ENCODE data around the gene FRA10AC1.

The FRA10AC1 gene, protein sequence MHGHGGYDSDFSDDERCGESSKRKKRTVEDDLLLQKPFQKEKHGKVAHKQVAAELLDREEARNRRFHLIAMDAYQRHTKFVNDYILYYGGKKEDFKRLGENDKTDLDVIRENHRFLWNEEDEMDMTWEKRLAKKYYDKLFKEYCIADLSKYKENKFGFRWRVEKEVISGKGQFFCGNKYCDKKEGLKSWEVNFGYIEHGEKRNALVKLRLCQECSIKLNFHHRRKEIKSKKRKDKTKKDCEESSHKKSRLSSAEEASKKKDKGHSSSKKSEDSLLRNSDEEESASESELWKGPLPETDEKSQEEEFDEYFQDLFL

DNA sequence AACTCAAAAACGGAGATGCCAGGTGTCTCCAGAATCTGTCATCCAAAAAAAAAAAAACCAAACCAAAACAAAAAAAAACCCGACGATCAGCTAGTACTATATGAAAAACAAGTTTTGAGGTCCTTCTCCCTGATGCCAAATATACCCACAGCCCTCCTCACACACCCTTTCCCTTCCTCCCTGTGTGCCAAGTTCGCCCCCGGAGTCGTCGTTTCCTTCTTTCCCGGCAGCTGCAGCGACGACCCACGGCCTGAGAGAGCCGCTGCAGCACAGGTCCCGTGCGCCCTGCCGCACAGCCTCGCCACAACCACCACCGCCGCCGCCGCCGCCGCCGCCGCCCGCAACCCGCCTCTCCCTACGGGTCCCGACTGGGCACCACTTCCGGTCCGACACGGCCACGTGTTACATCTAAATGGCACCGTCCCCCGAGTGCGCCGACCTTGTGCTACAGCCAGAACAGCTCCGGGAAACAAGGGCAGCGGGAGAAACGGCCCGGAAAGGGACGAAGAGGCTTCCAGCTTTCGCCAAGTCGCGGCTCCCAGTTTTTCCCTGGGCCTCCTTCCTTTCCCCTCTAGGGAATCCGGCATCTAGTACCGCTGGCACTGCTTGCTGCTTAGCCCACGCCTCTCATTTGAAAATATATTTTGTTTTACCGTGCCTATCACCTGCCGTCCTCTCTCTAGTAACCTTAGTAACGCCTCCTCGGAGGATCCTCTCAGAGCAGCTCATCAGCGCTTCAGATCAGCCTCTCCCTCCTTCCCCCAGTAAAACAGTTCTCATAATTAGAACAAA lies at the start of gene FRA10AC1:
Gene FRA10AC1 (minus strand): TSS at position 383 of the 792 bp plus-strand sequence. CDS start 2,486 bp downstream, outside the sequence.
- peak; percentile 23 for FAIRE-seq
- DNase-seq (ENCODE audit: low spot score): peak; percentile 88

GRCh38 chr10:93751832-93752231 lies 49.4 kb upstream of the FRA10AC1 start:
- peak; percentile 43 for DNase-seq (ENCODE audit: low spot score)
- no peak for FAIRE-seq

- no peak for FAIRE-seq
- no peak for DNase-seq (ENCODE audit: low spot score)
Measured at GRCh38 chr10:93751124-93751523, 48.7 kb upstream of the FRA10AC1 start.

DNA sequence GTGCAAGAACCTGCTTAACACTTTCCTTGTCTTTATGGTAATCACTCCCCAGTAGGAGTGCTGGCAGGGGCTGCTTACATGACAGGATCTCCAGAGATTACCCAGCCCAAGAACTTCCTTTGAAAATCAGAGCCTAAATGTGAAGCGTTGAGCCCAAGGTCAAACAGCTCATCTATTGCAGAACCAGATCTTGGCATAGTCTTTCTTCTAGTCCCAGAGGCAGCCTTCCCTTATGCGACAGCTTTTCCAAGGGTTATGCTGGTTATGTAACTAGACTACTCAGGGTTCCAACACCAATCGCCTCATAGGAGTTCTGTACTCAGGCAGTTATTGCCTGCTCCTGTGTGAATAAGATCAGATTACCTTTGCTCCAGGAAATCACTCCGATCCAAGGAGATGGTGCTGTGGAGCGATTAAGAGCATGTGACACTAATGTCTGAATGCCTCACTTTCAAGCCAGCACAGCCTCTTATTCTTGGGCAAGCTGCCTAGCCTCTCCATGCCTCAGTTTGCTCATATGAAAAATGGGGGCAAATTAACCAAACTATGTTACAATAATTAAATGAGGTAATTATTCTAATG lies 46.9 kb upstream of the FRA10AC1 start:
- no peak for FAIRE-seq
- no peak for DNase-seq (ENCODE audit: low spot score)

DNA sequence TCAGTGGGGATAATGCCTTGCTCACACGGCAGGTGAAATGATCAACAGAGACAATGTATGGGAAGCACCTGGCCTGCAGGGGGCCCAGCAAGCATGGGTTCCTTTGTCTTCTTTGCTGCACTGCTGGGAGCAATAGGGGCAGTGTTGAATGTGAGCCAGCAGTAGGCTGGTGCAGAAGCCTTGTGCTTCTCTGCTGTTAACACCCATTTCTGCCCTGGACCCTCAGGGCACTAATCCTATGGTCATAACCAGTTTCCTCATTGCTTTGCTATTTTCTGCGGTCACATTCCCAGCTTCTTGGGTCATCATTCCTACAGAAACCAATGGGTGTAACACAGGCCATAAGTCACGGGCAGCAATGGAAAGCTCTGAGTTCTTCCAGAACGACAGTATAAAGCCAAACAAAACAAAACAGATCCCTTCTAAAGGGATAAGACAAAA lies 44.5 kb upstream of the FRA10AC1 start:
- FAIRE-seq (peak; percentile 86), DNase-seq (ENCODE audit: low spot score) (peak; percentile 89)

DNA sequence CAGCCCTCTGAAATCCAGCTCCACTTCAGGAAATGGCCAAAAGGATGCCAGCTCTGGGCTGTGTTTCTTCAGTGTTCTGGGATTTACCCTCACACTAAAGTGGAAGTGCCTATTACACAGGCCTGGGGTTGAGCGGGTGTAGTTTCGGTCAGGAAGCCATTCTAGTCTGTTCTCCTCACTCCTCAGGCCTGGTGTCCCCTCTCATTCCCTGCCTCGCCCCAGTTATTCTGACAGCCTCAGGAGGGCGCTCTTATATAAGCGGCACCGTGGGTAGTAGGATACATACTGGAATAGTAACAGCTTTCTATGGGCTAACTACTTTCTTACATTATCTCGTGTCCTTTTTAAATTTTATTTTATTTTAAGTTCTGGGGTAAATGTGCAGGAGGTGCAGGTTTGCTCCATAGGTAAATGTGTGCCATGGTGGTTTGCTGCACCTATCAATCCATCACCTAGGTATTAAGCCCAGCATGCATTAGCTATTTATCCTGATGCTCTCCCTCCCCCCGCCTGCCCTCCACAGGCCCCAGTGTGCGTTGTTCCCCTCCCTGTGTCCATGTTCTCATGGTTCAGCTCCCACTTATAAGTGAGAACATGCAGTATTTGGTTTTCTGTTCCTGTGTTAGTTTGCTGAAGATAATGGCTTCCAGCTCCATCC lies 43.1 kb upstream of the FRA10AC1 start:
- no peak for FAIRE-seq
- DNase-seq (ENCODE audit: low spot score): no peak

- FAIRE-seq (no peak), DNase-seq (ENCODE audit: low spot score) (no peak)
Measured at GRCh38 chr10:93742633-93743349, 40.4 kb upstream of the FRA10AC1 start.

- FAIRE-seq: no peak
- no peak for DNase-seq (ENCODE audit: low spot score)
Measured at GRCh38 chr10:93741367-93741766, 39.0 kb upstream of the FRA10AC1 start.

- DNase-seq (ENCODE audit: low spot score) (no peak), FAIRE-seq (no peak)
Measured at GRCh38 chr10:93726024-93726423, 23.6 kb upstream of the FRA10AC1 start.

GRCh38 chr10:93723153-93723552 lies 20.8 kb upstream of the FRA10AC1 start:
- no peak for DNase-seq (ENCODE audit: low spot score)
- no peak for FAIRE-seq

DNA sequence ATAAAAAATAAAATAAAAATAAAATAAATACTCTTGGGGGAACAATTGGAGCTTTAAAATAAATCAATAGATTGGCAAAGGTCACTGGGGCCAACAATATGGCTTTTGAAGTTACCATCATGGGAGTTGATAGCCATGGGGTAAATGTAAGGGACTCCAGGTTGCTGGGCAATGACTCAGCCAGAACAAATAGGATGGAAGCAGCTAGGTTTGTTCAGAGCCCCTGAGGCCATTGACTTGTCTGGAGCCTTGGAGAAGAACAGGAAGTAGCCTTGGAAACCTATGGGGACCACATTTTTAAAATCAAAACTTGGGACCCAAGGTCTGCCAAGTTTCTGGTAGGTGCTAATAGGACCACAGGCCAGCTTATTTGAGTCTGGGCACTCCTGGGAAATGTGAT lies 20.2 kb upstream of the FRA10AC1 start:
- no peak for FAIRE-seq
- DNase-seq (ENCODE audit: low spot score): no peak

- no peak for DNase-seq (ENCODE audit: low spot score)
- no peak for FAIRE-seq
Measured at GRCh38 chr10:93719901-93720300, 17.5 kb upstream of the FRA10AC1 start.

DNA sequence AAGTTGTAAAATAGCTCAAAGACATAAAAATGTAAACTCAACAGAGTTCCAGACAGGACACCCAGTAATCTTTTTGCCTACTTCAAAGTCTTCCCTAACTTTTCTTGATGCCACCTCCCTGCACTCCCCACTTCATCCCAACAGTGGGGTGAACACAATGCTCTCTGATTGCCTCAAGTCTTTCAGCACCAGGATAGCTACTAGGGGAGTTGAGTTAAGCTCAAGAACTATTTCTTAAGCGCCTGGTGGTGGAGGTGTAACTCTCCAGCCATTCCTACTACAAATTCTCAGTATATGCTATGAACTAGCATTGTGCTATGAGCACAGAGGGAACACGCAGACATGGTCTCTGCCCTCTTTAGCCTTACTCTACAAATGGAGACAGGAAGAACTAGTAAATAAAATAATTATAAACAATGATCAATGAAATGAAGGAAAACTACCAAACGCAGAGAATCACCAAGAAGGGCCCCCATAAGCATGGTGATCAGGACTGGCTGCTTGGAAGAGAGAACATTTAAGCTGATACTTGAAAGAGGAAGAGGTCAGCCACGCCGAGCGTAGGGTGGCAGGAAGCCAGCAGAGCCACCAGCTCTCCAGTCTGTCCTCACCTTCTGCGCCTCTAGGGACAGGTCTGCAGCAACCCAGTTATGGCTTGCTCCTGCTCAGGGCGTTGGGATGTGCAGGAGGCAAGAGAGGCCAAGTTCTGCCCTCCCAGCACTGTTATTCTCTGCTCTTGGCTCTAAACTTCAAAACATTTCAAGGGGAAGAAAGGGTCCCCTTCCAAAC lies 16.7 kb upstream of the FRA10AC1 start:
- FAIRE-seq (no peak), DNase-seq (ENCODE audit: low spot score) (no peak)

GRCh38 chr10:93716766-93717165 lies 14.4 kb upstream of the FRA10AC1 start:
- FAIRE-seq (no peak), DNase-seq (ENCODE audit: low spot score) (no peak)

DNA sequence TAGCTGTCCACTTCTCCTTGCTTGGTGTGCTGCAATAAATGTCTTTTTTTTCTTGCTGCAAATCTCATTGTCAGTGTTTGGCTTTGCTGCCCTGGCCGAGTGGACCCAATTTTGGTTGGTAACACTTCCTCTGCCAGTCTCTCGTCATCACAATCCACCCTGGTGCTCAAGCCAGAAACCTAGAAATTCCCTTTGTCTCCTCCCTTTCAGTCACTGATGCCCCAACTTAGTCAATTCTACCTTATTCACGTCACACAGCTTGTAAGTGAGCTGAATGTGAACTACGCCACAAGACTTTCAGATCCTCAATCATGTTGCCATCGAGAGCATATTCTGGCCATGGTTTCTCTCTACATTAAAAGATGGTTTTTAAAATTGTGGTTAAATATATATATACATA lies 13.0 kb upstream of the FRA10AC1 start:
- DNase-seq (ENCODE audit: low spot score) (no peak), FAIRE-seq (no peak)

DNA sequence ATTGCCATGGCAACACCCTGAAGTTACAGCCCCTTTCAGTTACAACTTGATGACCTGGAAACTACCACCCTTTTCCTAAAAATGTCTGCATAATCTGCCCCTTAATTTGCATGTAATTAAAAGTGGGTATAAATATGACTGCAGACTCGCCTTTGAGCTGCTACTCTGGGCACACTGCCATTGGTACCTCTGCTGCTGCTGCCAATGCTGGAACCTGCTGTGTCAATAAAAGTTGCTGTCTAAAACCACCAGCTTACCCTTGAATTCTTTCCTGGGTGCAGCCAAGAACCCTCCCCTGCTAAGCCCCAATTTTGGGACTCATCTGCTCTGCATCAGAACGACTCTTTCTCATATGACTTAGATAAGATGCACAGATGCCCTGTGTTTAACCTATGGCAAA lies 10.2 kb upstream of the FRA10AC1 start:
- FAIRE-seq (no peak), DNase-seq (ENCODE audit: low spot score) (no peak)

DNA sequence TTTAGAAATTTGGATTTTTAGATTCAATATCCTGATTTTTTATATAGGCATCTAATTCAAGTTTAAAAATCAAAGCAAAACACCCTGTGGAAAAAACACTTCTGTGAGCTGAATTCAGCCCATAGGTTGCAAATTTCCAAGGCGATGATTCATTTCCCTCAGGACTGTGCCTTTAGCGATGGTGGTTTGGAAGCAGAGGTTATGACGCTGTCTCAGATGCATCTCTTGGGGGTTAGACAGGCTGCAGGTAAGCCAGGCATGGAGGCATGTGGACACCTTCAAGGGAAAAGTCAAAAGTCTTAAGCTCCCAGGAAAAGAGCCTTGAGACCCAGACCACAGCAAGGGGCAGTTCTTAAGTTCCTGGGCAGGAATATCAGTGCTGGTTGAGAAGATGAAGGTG lies 9.5 kb upstream of the FRA10AC1 start:
- no peak for FAIRE-seq
- no peak for DNase-seq (ENCODE audit: low spot score)

- FAIRE-seq: no peak
- DNase-seq (ENCODE audit: low spot score): no peak
Measured at GRCh38 chr10:93710333-93710909, 8.0 kb upstream of the FRA10AC1 start.

DNA sequence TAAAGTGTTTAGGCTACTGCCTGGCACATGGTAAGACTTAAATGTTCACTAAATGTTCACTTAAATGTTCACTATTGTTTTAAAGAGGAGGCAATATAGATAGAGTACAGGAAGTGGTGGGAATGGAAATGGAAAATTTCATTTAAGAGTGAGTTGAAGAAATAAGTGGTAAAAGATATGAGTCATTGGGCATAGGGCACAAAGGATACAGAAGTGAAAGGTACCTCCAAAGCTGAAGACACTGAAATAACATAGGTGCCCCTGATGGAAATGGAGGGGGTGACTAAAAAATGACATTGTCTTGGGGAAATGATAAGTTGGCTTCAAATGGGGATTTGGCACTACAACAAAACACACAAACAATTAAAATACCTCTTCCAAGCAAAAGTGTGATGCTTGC lies 5.2 kb upstream of the FRA10AC1 start:
- DNase-seq (ENCODE audit: low spot score) (no peak), FAIRE-seq (no peak)

GRCh38 chr10:93704451-93704850 lies 2.1 kb upstream of the FRA10AC1 start:
- no peak for FAIRE-seq

More at GRCh38 chr10:93704451-93704850, 2.1 kb upstream of the FRA10AC1 start:
- DNase-seq (ENCODE audit: low spot score): no peak

Data from urothelium cell line (cell line).